Muscle layer of duodenum (tissue), 2 donors: ENCODE data around the gene FSCN2.

Experiments used
- H3K27ac ChIP-seq: one replicate; pipeline ENCODE4 v1.7.0; 2013; ENCODE audit warnings: mild to moderate bottlenecking, low read length
- H3K27me3 ChIP-seq: one replicate; pipeline ENCODE4 v1.7.0; 2013; ENCODE audit warnings: low read depth, mild to moderate bottlenecking, control low read depth, low read length
- H3K36me3 ChIP-seq, 2 donors: one replicate each; pipeline ENCODE4 v1.7.0; 2013; ENCODE audit warnings: low read length in 2 of 2, control low read depth in 1 of 2, mild to moderate bottlenecking in 1 of 2; ENCODE audit not compliant: insufficient read depth in 2 of 2, control insufficient read depth in 1 of 2
- H3K4me1 ChIP-seq, 2 donors: one replicate each; pipeline ENCODE4 v1.7.0; 2013; ENCODE audit warnings: low read length in 2 of 2, mild to moderate bottlenecking in 2 of 2, control low read depth in 1 of 2, moderate library complexity in 1 of 2; ENCODE audit not compliant: insufficient read depth in 2 of 2, control insufficient read depth in 1 of 2
- H3K4me3 ChIP-seq, 2 donors: one replicate each; pipeline ENCODE4 v1.7.0; 2013; ENCODE audit warnings: low read length in 2 of 2, low read depth in 1 of 2, mild to moderate bottlenecking in 1 of 2
- H3K9me3 ChIP-seq, 2 donors: one replicate each; pipeline ENCODE4 v1.7.0; 2013; ENCODE audit warnings: low read length in 2 of 2, control low read depth in 1 of 2, mild to moderate bottlenecking in 1 of 2; ENCODE audit not compliant: control insufficient read depth in 1 of 2
- donor health status: healthy.

The FSCN2 gene

GRCh38 chr17:81492202-81492601, 36.0 kb upstream of the FSCN2 start:
- H3K27ac ChIP-seq = no peak overlapping the region
- no peaks in the 10 kb centered on the region for H3K36me3 ChIP-seq
- H3K9me3 ChIP-seq = no peaks in the 10 kb centered on the region
- no peaks in the 10 kb centered on the region for H3K27me3 ChIP-seq
- H3K4me1 ChIP-seq = peaks cover 0 to 19% of the 10 kb centered on the region in 2 donors
- no peak overlapping the region for H3K4me3 ChIP-seq

GRCh38 chr17:81492706-81493105, 35.5 kb upstream of the FSCN2 start:
- Histone ChIP-seq H3K27me3 (no peaks in the 10 kb centered on the region), H3K36me3 (no peaks in the 10 kb centered on the region), H3K9me3 (no peaks in the 10 kb centered on the region), H3K4me3 (no peak overlapping the region), H3K4me1 (peaks cover 0 to 14% of the 10 kb centered on the region in 2 donors), H3K27ac (no peak overlapping the region)

GRCh38 chr17:81493198-81494038, 34.8 kb upstream of the FSCN2 start:
- no peaks in the 10 kb centered on the region for H3K9me3 ChIP-seq
- peaks cover 0 to 10% of the 10 kb centered on the region in 2 donors for H3K4me1 ChIP-seq
- H3K4me3 ChIP-seq = no peak overlapping the region
- no peaks in the 10 kb centered on the region for H3K27me3 ChIP-seq
- H3K27ac ChIP-seq = no peak overlapping the region
- H3K36me3 ChIP-seq = no peaks in the 10 kb centered on the region

GRCh38 chr17:81494626-81495377, 33.4 kb upstream of the FSCN2 start:
- Histone ChIP-seq H3K9me3 (no peaks in the 10 kb centered on the region), H3K27me3 (no peaks in the 10 kb centered on the region), H3K4me1 (peaks cover 0 to 4% of the 10 kb centered on the region in 2 donors), H3K36me3 (no peaks in the 10 kb centered on the region), H3K27ac (no peak overlapping the region), H3K4me3 (no peak overlapping the region)

- H3K36me3 ChIP-seq = no peaks in the 10 kb centered on the region
- H3K4me3 ChIP-seq = no peak overlapping the region
- H3K27ac ChIP-seq = no peak overlapping the region
- H3K27me3 ChIP-seq = no peaks in the 10 kb centered on the region
- H3K9me3 ChIP-seq = no peaks in the 10 kb centered on the region
- H3K4me1 ChIP-seq = peaks cover 0 to 8% of the 10 kb centered on the region in 2 donors
These were observed 29.1 kb upstream of the FSCN2 start for GRCh38 chr17:81498953-81499600.

- no peaks in the 10 kb centered on the region for H3K9me3 ChIP-seq
- H3K27me3 ChIP-seq = no peaks in the 10 kb centered on the region
- no peaks in the 10 kb centered on the region for H3K36me3 ChIP-seq
- no peak overlapping the region for H3K4me3 ChIP-seq
- peaks cover 0 to 8% of the 10 kb centered on the region in 2 donors for H3K4me1 ChIP-seq
- no peak overlapping the region for H3K27ac ChIP-seq
These were observed 28.6 kb upstream of the FSCN2 start for GRCh38 chr17:81499601-81499970.

- Histone ChIP-seq H3K4me3 (no peak overlapping the region), H3K9me3 (no peaks in the 10 kb centered on the region), H3K27me3 (no peaks in the 10 kb centered on the region), H3K27ac (no peak overlapping the region), H3K36me3 (no peaks in the 10 kb centered on the region), H3K4me1 (peaks cover 0 to 8% of the 10 kb centered on the region in 2 donors)
These were observed 28.1 kb upstream of the FSCN2 start for GRCh38 chr17:81500047-81500446.

- no peaks in the 10 kb centered on the region for H3K36me3 ChIP-seq
- H3K27me3 ChIP-seq = no peaks in the 10 kb centered on the region
- no peak overlapping the region for H3K4me3 ChIP-seq
- no peaks in the 10 kb centered on the region for H3K9me3 ChIP-seq
- peaks cover 0 to 8% of the 10 kb centered on the region in 2 donors for H3K4me1 ChIP-seq
- no peak overlapping the region for H3K27ac ChIP-seq
These were observed 25.6 kb upstream of the FSCN2 start for GRCh38 chr17:81502471-81503017.

- H3K36me3 ChIP-seq = peaks cover under 1 to 1% of the 10 kb centered on the region in 2 donors
- no peaks in the 10 kb centered on the region for H3K27me3 ChIP-seq
- peaks cover 0 to 11% of the 10 kb centered on the region in 2 donors for H3K4me1 ChIP-seq
- H3K27ac ChIP-seq = no peak overlapping the region
- H3K4me3 ChIP-seq = no peak overlapping the region
- no peaks in the 10 kb centered on the region for H3K9me3 ChIP-seq
These were observed 24.6 kb upstream of the FSCN2 start for GRCh38 chr17:81503619-81504018.

GRCh38 chr17:81508639-81509206, 19.5 kb upstream of the FSCN2 start:
- Histone ChIP-seq H3K4me1 (peaks cover 0 to 12% of the 10 kb centered on the region in 2 donors), H3K9me3 (no peaks in the 10 kb centered on the region), H3K4me3 (peak overlapping the region; percentile 94 to 100), H3K27me3 (no peaks in the 10 kb centered on the region), H3K27ac (peak overlapping the region; percentile 70), H3K36me3 (peaks cover 31 to 37% of the 10 kb centered on the region in 2 donors)
